ENCODE data around the gene SORCS1.

The SORCS1 gene

DNA sequence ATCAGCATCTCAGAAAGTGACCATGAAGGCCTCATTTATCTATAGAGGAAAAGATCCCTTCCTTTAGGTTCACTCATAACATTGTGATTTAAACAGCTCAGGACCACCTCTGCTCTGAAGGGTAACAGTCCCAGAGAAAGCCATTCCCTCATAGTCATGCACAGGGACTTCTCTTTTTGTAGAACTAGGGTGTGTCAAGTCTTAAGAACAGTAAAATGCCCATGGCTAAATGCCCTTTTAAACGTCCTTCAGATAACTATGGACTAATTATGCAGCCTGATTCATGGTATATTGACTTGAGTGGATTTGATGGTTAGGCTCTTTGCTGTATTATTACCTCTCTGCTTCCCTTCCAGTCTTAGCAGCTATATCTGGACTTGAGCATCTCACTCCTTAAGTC, 337.8 kb downstream of the SORCS1 start:
- H3K27ac ChIP-seq (ENCODE audit: low read length), result no peak overlapping the region
- no peaks in the 10 kb centered on the region for H3K27me3 ChIP-seq (ENCODE audit: control insufficient read depth, insufficient read depth, low read length)
- no peaks in the 10 kb centered on the region for H3K36me3 ChIP-seq (ENCODE audit: control insufficient read depth, insufficient read depth, low read length)
- no CpG with 5 or more reads among the region's 1 CpG for WGBS (ENCODE audit: insufficient coverage, insufficient read length)
- H3K9me3 ChIP-seq (ENCODE audit: control insufficient read depth, insufficient read depth, low read length), result no peaks in the 10 kb centered on the region
- DNase-seq (ENCODE audit: low read depth, low spot score), result no peak
- no peak overlapping the region for H3K4me3 ChIP-seq (ENCODE audit: low read length)
- no peaks in the 10 kb centered on the region for H3K4me1 ChIP-seq (ENCODE audit: control insufficient read depth, insufficient read depth, low read length)

DNA sequence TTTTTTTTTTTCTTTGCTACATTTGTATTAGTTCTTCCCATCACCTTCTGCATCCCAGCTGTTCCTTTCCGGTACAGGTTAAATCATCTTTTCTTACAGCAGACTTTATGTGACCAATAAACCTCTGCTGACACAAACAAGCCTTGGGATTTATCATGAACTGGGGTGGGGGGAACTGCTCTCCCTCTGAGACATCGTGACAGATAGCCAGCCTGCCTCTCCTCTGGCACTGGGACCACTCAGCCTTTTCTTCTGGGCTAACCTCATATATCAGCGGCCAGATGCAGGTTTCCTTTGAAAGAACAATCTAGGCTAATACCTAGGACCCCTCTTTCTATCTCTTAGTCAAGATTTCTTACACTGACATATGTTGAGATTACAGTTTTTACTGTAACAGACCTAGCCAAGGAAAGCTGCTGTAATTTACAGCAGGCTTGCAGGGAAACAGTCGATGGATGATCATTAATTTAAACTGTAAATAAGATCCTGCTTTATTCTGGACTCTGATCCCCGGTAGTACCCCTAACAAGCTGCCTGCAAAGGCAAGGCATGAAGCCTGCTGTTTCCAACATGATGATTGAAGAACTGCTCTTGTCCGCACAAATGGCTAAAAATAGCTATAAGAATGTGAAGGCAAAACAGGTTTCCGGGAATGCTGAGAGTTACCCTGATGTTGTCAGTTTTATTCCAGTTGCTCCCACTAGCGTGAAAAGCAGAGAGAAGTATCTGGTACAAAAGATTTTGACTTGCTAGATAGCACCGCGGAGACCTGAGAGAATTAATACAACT, 338.7 kb downstream of the SORCS1 start:
- DNase-seq (ENCODE audit: low read depth, low spot score), result no peak
- H3K4me3 ChIP-seq (ENCODE audit: low read length), result no peak overlapping the region
- H3K9me3 ChIP-seq (ENCODE audit: control insufficient read depth, insufficient read depth, low read length), result no peaks in the 10 kb centered on the region
- H3K36me3 ChIP-seq (ENCODE audit: control insufficient read depth, insufficient read depth, low read length), result no peaks in the 10 kb centered on the region
- no peaks in the 10 kb centered on the region for H3K4me1 ChIP-seq (ENCODE audit: control insufficient read depth, insufficient read depth, low read length)
- no peaks in the 10 kb centered on the region for H3K27me3 ChIP-seq (ENCODE audit: control insufficient read depth, insufficient read depth, low read length)
- no CpG with 5 or more reads among the region's 10 CpGs for WGBS (ENCODE audit: insufficient coverage, insufficient read length)
- H3K27ac ChIP-seq (ENCODE audit: low read length), result no peak overlapping the region

DNA sequence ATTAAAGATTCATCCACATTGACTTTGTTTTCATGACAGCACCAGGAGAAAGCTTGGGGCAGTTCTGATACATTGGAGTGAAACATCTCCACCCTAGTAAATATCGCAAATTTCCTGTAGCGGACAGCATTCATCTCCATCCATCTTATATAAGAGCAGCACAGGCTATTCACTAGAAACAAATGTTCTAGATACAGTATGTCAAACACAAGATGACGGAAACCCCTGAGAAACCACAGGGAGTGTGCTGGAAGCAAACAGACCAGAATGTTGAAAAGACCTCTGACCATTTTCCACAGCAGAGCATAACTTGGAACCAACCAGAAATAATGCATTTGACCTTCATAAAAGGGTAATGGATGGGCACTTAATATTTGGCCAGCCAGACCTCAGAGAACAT, 343.9 kb downstream of the SORCS1 start:
- WGBS (ENCODE audit: insufficient coverage, insufficient read length), result no CpG with 5 or more reads among the region's 3 CpGs
- no peaks in the 10 kb centered on the region for H3K27me3 ChIP-seq (ENCODE audit: control insufficient read depth, insufficient read depth, low read length)
- no peaks in the 10 kb centered on the region for H3K9me3 ChIP-seq (ENCODE audit: control insufficient read depth, insufficient read depth, low read length)
- H3K4me3 ChIP-seq (ENCODE audit: low read length), result no peak overlapping the region
- no peak for DNase-seq (ENCODE audit: low read depth, low spot score)
- H3K4me1 ChIP-seq (ENCODE audit: control insufficient read depth, insufficient read depth, low read length), result no peaks in the 10 kb centered on the region
- no peaks in the 10 kb centered on the region for H3K36me3 ChIP-seq (ENCODE audit: control insufficient read depth, insufficient read depth, low read length)
- H3K27ac ChIP-seq (ENCODE audit: low read length), result no peak overlapping the region

DNA sequence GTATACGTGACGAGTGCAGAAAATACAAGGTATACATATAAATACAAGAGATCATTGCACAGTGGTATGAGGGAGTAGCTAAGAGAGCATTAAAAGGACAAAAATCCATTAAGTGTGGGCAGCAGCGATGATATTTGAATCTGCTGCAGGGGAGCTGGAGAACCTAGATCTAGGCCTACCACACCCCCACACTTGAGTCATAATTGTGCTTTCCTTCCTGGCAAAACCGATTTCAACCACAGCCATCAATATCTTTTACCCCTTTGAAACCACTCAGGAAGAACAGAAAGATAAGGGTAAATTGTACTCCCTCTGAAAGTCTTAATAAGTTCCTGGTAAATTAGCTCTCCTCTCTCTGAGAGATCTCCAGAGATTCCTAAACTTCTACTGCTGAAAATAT, 345.0 kb downstream of the SORCS1 start:
- H3K4me1 ChIP-seq (ENCODE audit: control insufficient read depth, insufficient read depth, low read length), result no peaks in the 10 kb centered on the region
- H3K27me3 ChIP-seq (ENCODE audit: control insufficient read depth, insufficient read depth, low read length), result no peaks in the 10 kb centered on the region
- H3K4me3 ChIP-seq (ENCODE audit: low read length), result no peak overlapping the region

DNA sequence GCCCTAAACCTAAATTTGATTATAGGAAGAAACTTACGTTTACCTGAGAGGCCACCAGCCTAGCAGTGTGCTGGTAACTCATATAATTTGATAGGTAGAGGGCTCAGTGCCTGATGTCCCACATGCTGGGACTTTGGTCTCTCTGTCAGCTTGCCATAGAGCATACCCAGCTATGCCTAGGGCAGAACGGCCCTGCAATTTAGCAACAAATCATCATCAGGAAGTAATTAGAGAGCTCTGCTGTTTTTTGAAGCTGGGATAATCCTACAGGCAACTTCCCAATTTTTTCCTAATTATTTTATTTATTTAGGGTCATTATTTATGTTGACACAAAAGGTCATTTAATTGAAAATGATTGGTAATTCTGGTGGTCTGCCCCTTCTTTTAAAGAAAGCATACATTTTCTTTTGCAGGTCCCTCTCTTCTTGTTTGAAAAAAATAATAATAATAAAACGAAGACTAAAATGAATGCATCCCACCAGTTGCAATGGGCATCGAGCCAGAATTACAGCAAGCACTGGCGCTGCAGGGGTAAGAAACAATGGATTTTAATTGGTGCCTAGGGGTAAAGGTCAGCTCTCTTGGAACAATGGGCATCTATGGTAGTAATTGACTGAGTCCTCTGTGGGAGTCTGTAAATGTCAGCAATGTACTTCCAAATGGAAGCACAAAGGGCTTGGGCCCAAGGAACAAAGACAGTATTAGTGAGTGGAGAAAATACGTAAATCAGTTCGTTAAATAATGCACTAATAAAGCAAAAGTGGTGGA, 348.0 kb downstream of the SORCS1 start:
- no CpG with 5 or more reads among the region's 7 CpGs for WGBS (ENCODE audit: insufficient coverage, insufficient read length)

More for the DNA sequence above, 345.0 kb downstream of the SORCS1 start:
- no peak overlapping the region for H3K27ac ChIP-seq (ENCODE audit: low read length)
- no peaks in the 10 kb centered on the region for H3K9me3 ChIP-seq (ENCODE audit: control insufficient read depth, insufficient read depth, low read length)
- no peaks in the 10 kb centered on the region for H3K36me3 ChIP-seq (ENCODE audit: control insufficient read depth, insufficient read depth, low read length)
- no CpG with 5 or more reads among the region's 4 CpGs for WGBS (ENCODE audit: insufficient coverage, insufficient read length)
- no peak for DNase-seq (ENCODE audit: low read depth, low spot score)

GRCh38 chr10:106815427-106816043, 349.0 kb downstream of the SORCS1 start:
- Histone ChIP-seq H3K4me3 (ENCODE audit: low read length) (no peak overlapping the region), H3K27me3 (ENCODE audit: control insufficient read depth, insufficient read depth, low read length) (no peaks in the 10 kb centered on the region), H3K36me3 (ENCODE audit: control insufficient read depth, insufficient read depth, low read length) (no peaks in the 10 kb centered on the region), H3K27ac (ENCODE audit: low read length) (no peak overlapping the region), H3K4me1 (ENCODE audit: control insufficient read depth, insufficient read depth, low read length) (no peaks in the 10 kb centered on the region; the same call in 1 of the 2 replicates), H3K9me3 (ENCODE audit: control insufficient read depth, insufficient read depth, low read length) (no peaks in the 10 kb centered on the region)
- WGBS (ENCODE audit: insufficient coverage, insufficient read length), result no CpG with 5 or more reads among the region's 3 CpGs
- DNase-seq (ENCODE audit: low read depth, low spot score), result no peak

More for the DNA sequence above, 348.0 kb downstream of the SORCS1 start:
- DNase-seq (ENCODE audit: low read depth, low spot score), result no peak
- Histone ChIP-seq H3K27ac (ENCODE audit: low read length) (no peak overlapping the region), H3K9me3 (ENCODE audit: control insufficient read depth, insufficient read depth, low read length) (no peaks in the 10 kb centered on the region), H3K36me3 (ENCODE audit: control insufficient read depth, insufficient read depth, low read length) (no peaks in the 10 kb centered on the region), H3K4me3 (ENCODE audit: low read length) (no peak overlapping the region), H3K27me3 (ENCODE audit: control insufficient read depth, insufficient read depth, low read length) (no peaks in the 10 kb centered on the region), H3K4me1 (ENCODE audit: control insufficient read depth, insufficient read depth, low read length) (no peaks in the 10 kb centered on the region)

DNA sequence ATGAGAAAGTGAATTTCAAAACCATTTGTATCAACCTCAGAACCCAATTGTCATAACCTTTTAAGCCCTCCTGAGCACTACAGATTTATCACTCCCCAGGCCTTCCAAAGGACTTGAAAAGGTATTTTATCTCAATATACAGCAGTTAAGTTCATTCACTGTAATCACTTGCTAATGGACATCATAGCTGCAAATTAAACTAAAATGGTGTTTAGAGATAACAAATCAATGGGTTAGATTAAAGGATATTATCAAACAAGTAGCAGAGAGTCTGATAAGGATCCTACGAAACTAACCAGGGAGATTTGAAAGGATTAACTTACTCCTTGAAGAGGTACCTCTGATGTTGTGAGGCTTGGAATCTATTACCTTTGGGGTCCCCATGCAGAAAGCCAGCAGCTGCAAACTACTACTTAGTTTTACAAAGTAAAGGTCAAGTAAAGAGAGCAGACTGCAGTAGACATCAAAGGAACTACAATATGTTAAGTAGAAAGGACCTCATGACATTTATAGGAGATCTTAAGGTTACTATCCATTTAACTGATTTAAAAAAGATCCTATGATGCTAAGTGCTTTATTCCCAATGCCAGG, 359.4 kb downstream of the SORCS1 start:
- no peak overlapping the region for H3K4me3 ChIP-seq (ENCODE audit: low read length)
- no peak overlapping the region for H3K27ac ChIP-seq (ENCODE audit: low read length)
- no peaks in the 10 kb centered on the region for H3K4me1 ChIP-seq (ENCODE audit: control insufficient read depth, insufficient read depth, low read length)
- H3K36me3 ChIP-seq (ENCODE audit: control insufficient read depth, insufficient read depth, low read length), result no peaks in the 10 kb centered on the region
- no peaks in the 10 kb centered on the region for H3K27me3 ChIP-seq (ENCODE audit: control insufficient read depth, insufficient read depth, low read length)
- no peaks in the 10 kb centered on the region for H3K9me3 ChIP-seq (ENCODE audit: control insufficient read depth, insufficient read depth, low read length)
- WGBS (ENCODE audit: insufficient coverage, insufficient read length), result no CpG with 5 or more reads among the region's 1 CpG
- no peak for DNase-seq (ENCODE audit: low read depth, low spot score)

DNA sequence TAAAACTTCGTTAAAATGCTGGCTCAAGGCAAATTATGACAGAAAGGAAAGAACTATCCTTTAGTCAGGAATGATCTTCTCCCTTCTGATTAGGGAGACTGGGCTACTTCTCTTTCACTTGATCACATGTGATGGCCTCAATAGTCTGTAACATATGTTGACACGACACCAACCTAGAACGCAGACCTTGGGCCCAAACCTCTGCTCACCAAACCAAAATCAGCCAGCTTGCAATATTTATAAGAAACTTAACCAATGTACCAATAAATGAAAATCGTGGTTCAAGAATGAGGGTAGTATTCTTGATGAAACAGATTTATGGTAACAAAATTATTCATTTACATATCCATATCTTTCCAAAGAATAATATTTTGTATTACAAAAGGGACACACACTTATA, 361.6 kb downstream of the SORCS1 start:
- Histone ChIP-seq H3K36me3 (ENCODE audit: control insufficient read depth, insufficient read depth, low read length) (no peaks in the 10 kb centered on the region), H3K4me1 (ENCODE audit: control insufficient read depth, insufficient read depth, low read length) (no peaks in the 10 kb centered on the region), H3K4me3 (ENCODE audit: low read length) (no peak overlapping the region), H3K9me3 (ENCODE audit: control insufficient read depth, insufficient read depth, low read length) (no peaks in the 10 kb centered on the region), H3K27me3 (ENCODE audit: control insufficient read depth, insufficient read depth, low read length) (no peaks in the 10 kb centered on the region), H3K27ac (ENCODE audit: low read length) (no peak overlapping the region)
- no peak for DNase-seq (ENCODE audit: low read depth, low spot score)
- WGBS (ENCODE audit: insufficient coverage, insufficient read length), result no CpG with 5 or more reads among the region's 4 CpGs

DNA sequence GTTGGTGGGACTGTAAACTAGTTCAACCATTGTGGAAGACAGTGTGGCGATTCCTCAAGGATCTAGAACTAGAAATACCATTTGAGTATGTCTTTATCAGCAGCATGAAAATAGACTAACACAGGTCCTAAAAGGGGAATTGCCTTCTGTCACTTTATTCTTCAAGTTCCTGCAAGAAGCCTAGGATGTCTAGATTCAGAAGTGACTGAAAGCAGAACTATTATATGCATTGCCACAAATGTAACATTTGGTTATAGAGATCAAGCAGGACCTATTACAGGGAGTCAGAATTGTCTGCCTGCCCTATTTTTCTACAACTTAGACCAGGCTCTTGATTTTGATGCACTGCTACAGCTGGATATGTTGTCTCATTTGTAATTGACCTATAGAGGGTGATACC, 364.7 kb downstream of the SORCS1 start:
- H3K4me3 ChIP-seq (ENCODE audit: low read length), result no peak overlapping the region
- H3K27ac ChIP-seq (ENCODE audit: low read length), result no peak overlapping the region
- H3K27me3 ChIP-seq (ENCODE audit: control insufficient read depth, insufficient read depth, low read length), result no peaks in the 10 kb centered on the region
- H3K36me3 ChIP-seq (ENCODE audit: control insufficient read depth, insufficient read depth, low read length), result no peaks in the 10 kb centered on the region
- no peak for DNase-seq (ENCODE audit: low read depth, low spot score)
- WGBS (ENCODE audit: insufficient coverage, insufficient read length), result no CpG with 5 or more reads among the region's 1 CpG
- no peaks in the 10 kb centered on the region for H3K4me1 ChIP-seq (ENCODE audit: control insufficient read depth, insufficient read depth, low read length)
- no peaks in the 10 kb centered on the region for H3K9me3 ChIP-seq (ENCODE audit: control insufficient read depth, insufficient read depth, low read length)

- Histone ChIP-seq H3K4me3 (ENCODE audit: low read length) (no peak overlapping the region), H3K9me3 (ENCODE audit: control insufficient read depth, insufficient read depth, low read length) (no peaks in the 10 kb centered on the region), H3K27ac (ENCODE audit: low read length) (no peak overlapping the region), H3K36me3 (ENCODE audit: control insufficient read depth, insufficient read depth, low read length) (no peaks in the 10 kb centered on the region), H3K27me3 (ENCODE audit: control insufficient read depth, insufficient read depth, low read length) (no peaks in the 10 kb centered on the region), H3K4me1 (ENCODE audit: control insufficient read depth, insufficient read depth, low read length) (no peaks in the 10 kb centered on the region)
- no CpG with 5 or more reads among the region's 4 CpGs for WGBS (ENCODE audit: insufficient coverage, insufficient read length)
- DNase-seq (ENCODE audit: low read depth, low spot score), result peak; percentile 41
Measured at GRCh38 chr10:106795619-106796018, 368.9 kb downstream of the SORCS1 start.
